OCI-LY7 (cell line): ENCODE measurements around the gene RSPH1. TPM values are rescaled to one million over a fixed set of nuclear protein-coding genes. Genes with fewer than 3 reads are reported as not detected.

ENCODE experiments used
- BruUV-seq: library from RNA; stranded (reverse); fragments of 400-500 nt; replicated peaks from 2 replicates; lab custom pipeline; 2021; lab: Mats Ljungman, UMichigan
- CTCF ChIA-PET: fragments of 300-600 bp; sonication (Branson Sonifier 250); formaldehyde crosslinking; loops from one replicate; lab custom pipeline; 2022; ENCODE audit warnings: antibody characterized with exemption; ENCODE audit not compliant: unreplicated experiment; lab: Charles Lee
- POLR2A ChIA-PET: fragments of 300-600 bp; sonication (Branson Sonifier 250); formaldehyde crosslinking; loops from one replicate; lab custom pipeline; 2022; ENCODE audit warnings: antibody characterized with exemption; lab: Charles Lee
- DNase-seq: peaks from one replicate; pipeline ENCODE4 v3.0.0-alpha.2; 2015; ENCODE audit warnings: low spot score
- H2AFZ ChIP-seq: fragments of 200-600 bp; sonication (generic), shearing (Covaris generic); 2 replicates; pipeline ENCODE4 v1.6.1; 2014; ENCODE audit warnings: mild to moderate bottlenecking, antibody characterized with exemption, low read length, moderate library complexity
- H3K27ac ChIP-seq: fragments of 200-600 bp; sonication (generic); 2 replicates; pipeline ENCODE4 v1.5.1; 2014; ENCODE audit warnings: mixed run types, low read depth, mild to moderate bottlenecking, moderate library complexity, low read length, inconsistent platforms; ENCODE audit not compliant: poor library complexity, severe bottlenecking
- H3K36me3 ChIP-seq: fragments of 200-600 bp; sonication (generic); 2 replicates; pipeline ENCODE4 v1.6.1; 2014; ENCODE audit warnings: mild to moderate bottlenecking, antibody characterized with exemption, low read length, moderate library complexity, mixed read lengths; ENCODE audit not compliant: insufficient read depth
- H3K4me1 ChIP-seq: fragments of 200-600 bp; sonication (generic); 2 replicates; pipeline ENCODE4 v1.5.1; 2014; ENCODE audit warnings: mild to moderate bottlenecking, low read length; ENCODE audit not compliant: insufficient read depth, poor library complexity, severe bottlenecking
- H3K4me2 ChIP-seq: fragments of 200-600 bp; sonication (generic); 2 replicates; pipeline ENCODE4 v1.6.1; 2014; ENCODE audit warnings: mild to moderate bottlenecking, low read length
- H3K4me3 ChIP-seq: fragments of 200-600 bp; sonication (generic); 2 replicates; pipeline ENCODE4 v1.5.1; 2014; ENCODE audit warnings: mild to moderate bottlenecking, low read depth, low read length; ENCODE audit not compliant: poor library complexity, severe bottlenecking
- H3K79me2 ChIP-seq: fragments of 200-600 bp; sonication (generic); 2 replicates; pipeline ENCODE4 v1.6.1; 2016; ENCODE audit warnings: low read depth, mild to moderate bottlenecking, low read length, moderate library complexity, mixed read lengths; ENCODE audit not compliant: insufficient read depth
- H3K9me2 ChIP-seq: fragments of 200-600 bp; sonication (generic); 2 replicates; pipeline ENCODE4 v1.6.1; 2016; ENCODE audit warnings: mild to moderate bottlenecking, low read length, mixed read lengths; ENCODE audit not compliant: insufficient read depth
- H3K9me3 ChIP-seq: fragments of 200-600 bp; sonication (generic); 2 replicates; pipeline ENCODE4 v1.6.1; 2014; ENCODE audit warnings: mild to moderate bottlenecking, mixed run types, low read length, mixed read lengths
- H4K20me1 ChIP-seq: fragments of 200-600 bp; sonication (generic); 2 replicates; pipeline ENCODE4 v1.6.1; 2014; ENCODE audit warnings: mild to moderate bottlenecking, antibody characterized with exemption, low read length, moderate library complexity, mixed read lengths; ENCODE audit not compliant: insufficient read depth
- CTCF ChIP-seq: fragments of 200-600 bp; sonication (generic); conservative IDR thresholded peaks from 2 replicates; pipeline ENCODE4 v1.5.1; 2014; ENCODE audit warnings: mild to moderate bottlenecking, antibody characterized with exemption, low read length, moderate library complexity, mixed read lengths
- EZH2phosphoT487 ChIP-seq: fragments of 200-600 bp; sonication (generic); IDR thresholded peaks from 2 replicates; pipeline ENCODE4 v1.6.1; 2018; ENCODE audit warnings: low read depth, borderline replicate concordance, mild to moderate bottlenecking, mixed run types, antibody characterized with exemption, low read length, moderate library complexity, mixed read lengths
- intact Hi-C: fragments of 100-400 bp; cut with micrococcal nuclease; formaldehyde crosslinking; loops from one replicate; pipeline ENCODE4 v1.10.0; 2022; ENCODE audit not compliant: unreplicated experiment
- total RNA-seq, 2 experiments: library from RNA; depleted of rRNA in 1 of 2; stranded (reverse); fragments of >200 nt in 1 of 2; shearing (Covaris generic) in 1 of 2; gene quantifications; 2 replicates each; pipeline ENCODE4 v1.2.3, GENCODE V29; 2014 to 2022

Gene RSPH1
- total RNA-seq, 2 experiments from 2014 or later, result 1.9 to 2.5 TPM

- no peaks in the 10 kb centered on the region for H3K79me2 ChIP-seq
- BruUV-seq, result no TSS peak
- H3K9me2 ChIP-seq, result no peaks in the 10 kb centered on the region
- intact Hi-C loops, result no loop called here
- CTCF ChIA-PET, result no interaction called here
- no peak overlapping the region for H3K4me2 ChIP-seq
- no peaks in the 10 kb centered on the region for H4K20me1 ChIP-seq
- H3K4me3 ChIP-seq, result no peak overlapping the region
- peaks cover 6% of the 10 kb centered on the region for H3K4me1 ChIP-seq
- no peak for DNase-seq
- H3K36me3 ChIP-seq, result no peaks in the 10 kb centered on the region; the same call in 1 of the 2 replicates
- POLR2A ChIA-PET, result interaction anchor here (0.7 to 0.9 kb wide), 2 partner anchors 21 to 51 kb away, joined by 3 read pairs; no protein-coding TSS in a partner anchor
- no peak overlapping the region for H3K27ac ChIP-seq
- TF ChIP-seq EZH2phosphoT487 (no peak), CTCF (no peak)
- no peaks in the 10 kb centered on the region for H3K9me3 ChIP-seq
- no peak overlapping the region for H2AFZ ChIP-seq
Measured at GRCh38 chr21:42484966-42485365, 11.1 kb downstream of the RSPH1 start.

GRCh38 chr21:42481169-42481568, 14.9 kb downstream of the RSPH1 start:
- no peaks in the 10 kb centered on the region for H3K36me3 ChIP-seq
- no peak for DNase-seq
- H2AFZ ChIP-seq, result no peak overlapping the region
- H3K4me1 ChIP-seq, result no peaks in the 10 kb centered on the region
- no peaks in the 10 kb centered on the region for H3K79me2 ChIP-seq
- no peak for TF ChIP-seq CTCF
- TF ChIP-seq EZH2phosphoT487, result no peak
- no peak overlapping the region for H3K4me3 ChIP-seq
- CTCF ChIA-PET, result no interaction called here
- no peak overlapping the region for H3K4me2 ChIP-seq
- no peak overlapping the region for H3K27ac ChIP-seq
- no peaks in the 10 kb centered on the region for H4K20me1 ChIP-seq
- POLR2A ChIA-PET, result no interaction called here
- H3K9me3 ChIP-seq, result no peaks in the 10 kb centered on the region
- intact Hi-C loops, result no loop called here
- no TSS peak for BruUV-seq
- H3K9me2 ChIP-seq, result no peaks in the 10 kb centered on the region

- POLR2A ChIA-PET, result no interaction called here
- no peak for TF ChIP-seq EZH2phosphoT487
- no peak for TF ChIP-seq CTCF
- Histone ChIP-seq H3K4me1 (no peaks in the 10 kb centered on the region), H3K27ac (no peak overlapping the region), H3K36me3 (no peaks in the 10 kb centered on the region), H3K79me2 (no peaks in the 10 kb centered on the region), H4K20me1 (no peaks in the 10 kb centered on the region), H3K4me2 (no peak overlapping the region), H3K9me2 (no peaks in the 10 kb centered on the region), H3K4me3 (no peak overlapping the region), H3K9me3 (no peaks in the 10 kb centered on the region), H2AFZ (no peak overlapping the region)
- no TSS peak for BruUV-seq
- intact Hi-C loops, result no loop called here
- CTCF ChIA-PET, result no interaction called here
- DNase-seq, result no peak
Measured at GRCh38 chr21:42480736-42481135, 15.3 kb downstream of the RSPH1 start.
